ENCODE data around the gene OR2AJ1.

Gene OR2AJ1, protein sequence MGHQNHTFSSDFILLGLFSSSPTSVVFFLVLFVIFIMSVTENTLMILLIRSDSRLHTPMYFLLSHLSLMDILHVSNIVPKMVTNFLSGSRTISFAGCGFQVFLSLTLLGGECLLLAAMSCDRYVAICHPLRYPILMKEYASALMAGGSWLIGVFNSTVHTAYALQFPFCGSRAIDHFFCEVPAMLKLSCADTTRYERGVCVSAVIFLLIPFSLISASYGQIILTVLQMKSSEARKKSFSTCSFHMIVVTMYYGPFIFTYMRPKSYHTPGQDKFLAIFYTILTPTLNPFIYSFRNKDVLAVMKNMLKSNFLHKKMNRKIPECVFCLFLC
- total RNA-seq: 0 reads per million in 2 donors

GRCh38 chr1:247924868-247925267, at the start of gene OR2AJ1:
Gene OR2AJ1 (plus strand): TSS chr1:247924889. CDS start chr1:247933769, 8,880 bp downstream.
- DNase-seq: no peak

DNA sequence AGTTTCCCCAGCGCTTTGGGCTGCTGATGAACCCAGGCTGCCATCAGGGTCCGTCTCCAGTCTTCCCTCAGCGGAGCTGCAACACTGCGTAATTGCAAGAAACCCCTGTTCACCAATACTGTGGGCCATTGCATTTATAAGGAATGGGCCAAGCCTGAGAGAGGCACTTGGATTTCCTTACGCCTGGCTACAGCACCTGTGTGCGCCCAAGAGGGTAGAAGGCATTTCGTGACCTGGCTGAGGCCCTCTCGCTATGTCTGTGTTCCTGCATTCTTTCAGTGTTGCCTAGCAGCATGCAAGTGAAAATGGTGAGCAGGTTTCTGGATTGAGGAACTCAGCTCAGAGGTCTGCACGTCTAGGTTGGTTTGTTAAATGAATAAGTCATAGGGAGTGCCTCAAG, 41.3 kb upstream of the OR2AJ1 start:
- DNase-seq: no peak

DNA sequence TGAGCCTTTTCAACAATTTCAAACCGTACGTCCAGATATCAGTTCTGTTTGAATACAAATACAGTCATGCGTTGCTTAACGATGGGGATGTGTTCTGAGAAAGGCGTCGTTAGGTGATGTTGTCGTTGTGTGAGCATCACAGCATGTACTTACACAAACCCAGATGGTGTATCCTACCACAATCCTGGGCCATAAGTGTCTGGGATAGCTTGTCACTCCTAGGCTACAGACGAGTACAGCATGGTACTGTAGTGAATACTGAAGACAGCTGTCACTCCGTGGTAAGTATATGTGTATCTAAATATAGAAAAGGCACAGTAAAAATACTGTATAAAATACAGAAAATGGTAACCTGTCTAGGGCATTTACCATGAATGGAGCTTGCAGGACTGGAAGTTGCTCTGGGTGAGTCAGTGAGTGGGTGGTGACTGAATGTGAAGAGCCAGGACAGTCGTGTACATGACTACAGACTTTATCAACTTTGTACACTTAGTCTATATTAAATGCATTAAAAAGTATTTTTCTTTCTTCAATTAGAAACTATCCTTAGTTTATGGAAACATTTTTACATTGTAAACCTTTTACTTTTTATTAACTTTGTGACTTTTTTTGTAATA, 39.8 kb upstream of the OR2AJ1 start:
- no peak for DNase-seq

DNA sequence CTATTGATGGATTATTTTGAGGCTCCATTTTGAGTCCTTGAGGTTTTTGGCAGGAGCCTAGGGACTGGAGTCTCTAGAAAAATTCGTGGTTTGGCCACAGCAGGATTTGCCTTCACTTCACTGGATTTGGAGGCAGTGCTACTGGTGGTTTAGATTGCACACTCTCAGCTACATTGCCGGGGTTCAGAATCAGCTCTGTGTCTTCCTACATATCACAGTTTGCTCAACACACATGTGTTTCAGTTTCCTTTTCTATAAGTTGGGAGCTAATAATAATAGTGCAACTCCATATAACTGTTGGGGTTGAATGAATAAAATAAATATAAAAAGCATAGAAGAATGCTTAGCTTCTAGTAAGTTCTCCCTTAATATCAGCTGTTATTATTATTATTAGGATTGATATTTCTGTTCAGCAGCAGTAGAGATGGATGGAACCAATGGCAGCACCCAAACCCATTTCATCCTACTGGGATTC, 29.5 kb upstream of the OR2AJ1 start, which contains the start of gene OR2W3:
TSS of gene OR2W3 (plus strand) at position 425 of the 475 bp plus-strand sequence. CDS start at position 425, 0 bp downstream.
- no peak for DNase-seq

- DNase-seq: no peak
Measured at GRCh38 chr1:247895976-247896375, 28.7 kb upstream of the OR2AJ1 start.

- no peak for DNase-seq
Measured at GRCh38 chr1:247904122-247904521, 20.6 kb upstream of the OR2AJ1 start.

DNA sequence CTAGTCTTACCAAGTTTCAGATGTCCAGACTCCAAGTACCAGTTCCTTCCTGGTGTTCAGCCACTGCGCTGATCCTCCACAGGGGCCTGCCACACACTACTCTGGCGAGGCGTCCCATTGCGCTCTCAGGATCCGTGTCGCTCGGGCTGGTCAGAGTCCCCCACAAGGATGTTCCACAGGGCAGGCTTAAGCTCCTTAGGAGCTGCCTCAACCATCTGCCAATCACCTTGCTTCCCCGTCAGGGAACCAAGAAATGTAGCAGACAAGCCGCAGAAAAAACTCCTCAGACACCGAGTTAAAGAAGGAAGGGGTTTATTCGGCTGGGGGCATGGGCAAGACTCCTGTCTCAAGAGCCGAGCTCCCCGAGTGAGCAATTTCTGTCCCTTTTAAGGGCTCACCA, 19.5 kb upstream of the OR2AJ1 start:
- no peak for DNase-seq

- DNase-seq: no peak
Measured at GRCh38 chr1:247905910-247906503, 18.7 kb upstream of the OR2AJ1 start.

DNA sequence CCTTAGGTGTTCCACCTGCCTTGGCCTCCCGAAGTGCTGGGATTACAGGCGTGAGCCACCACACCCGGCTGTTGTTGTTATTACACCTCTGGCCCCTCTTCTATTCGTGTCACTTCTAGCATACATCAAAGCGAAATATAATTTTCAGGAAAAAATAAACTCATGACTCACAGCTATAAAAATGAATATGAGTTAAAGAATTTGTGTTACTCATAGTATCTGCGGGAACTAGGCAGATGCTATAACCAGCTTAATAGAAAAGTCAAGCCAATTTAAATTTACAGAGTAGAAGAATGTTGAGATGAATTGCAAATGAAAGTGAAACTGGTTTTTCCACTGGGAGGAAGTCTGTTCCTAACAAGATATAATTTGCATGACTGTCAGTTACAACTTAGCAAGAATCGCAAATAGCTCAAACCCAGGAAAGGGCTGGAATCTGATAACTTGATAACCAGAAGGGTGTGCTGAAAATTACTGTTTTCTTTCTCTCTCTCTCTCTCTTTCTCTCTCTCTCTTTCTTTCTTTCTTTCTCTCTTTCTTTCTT, 18.1 kb upstream of the OR2AJ1 start:
- DNase-seq: no peak

DNA sequence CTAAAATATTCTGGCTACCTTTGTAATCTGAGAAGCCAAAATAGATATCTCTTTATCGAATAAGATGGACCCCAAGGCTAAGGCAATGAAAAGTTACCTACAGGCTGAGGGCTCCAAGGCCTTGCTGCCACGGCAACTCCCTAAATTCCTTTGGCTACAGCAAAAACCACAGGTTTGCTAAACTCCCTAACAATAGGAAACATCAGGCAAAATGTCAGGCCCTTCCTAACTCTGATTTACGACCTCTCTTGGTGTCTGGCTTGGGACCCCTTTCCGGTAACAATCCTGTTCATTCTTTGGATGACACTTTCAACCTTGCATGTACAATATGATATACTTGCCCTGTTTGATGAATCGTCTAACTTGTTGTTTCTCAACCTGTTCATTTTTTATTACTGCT, 15.9 kb upstream of the OR2AJ1 start:
- no peak for DNase-seq

DNA sequence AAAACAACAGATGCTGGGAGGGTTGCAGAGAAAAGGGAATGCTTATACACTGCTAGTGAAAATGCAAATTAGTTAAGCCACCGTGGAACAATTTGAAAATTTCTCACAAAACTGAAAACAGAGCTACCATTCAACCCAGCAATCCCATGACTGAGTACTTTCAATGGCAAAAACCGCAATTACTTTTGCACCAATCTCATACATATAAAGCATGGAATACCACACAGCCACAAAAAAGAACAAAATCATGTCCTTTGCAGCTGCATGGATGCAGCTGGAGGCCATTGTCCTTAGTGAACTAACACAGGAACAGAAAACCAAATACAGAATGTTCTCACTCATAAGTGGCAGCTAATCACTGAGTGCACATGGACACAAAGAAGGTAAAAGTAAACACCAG, 10.9 kb upstream of the OR2AJ1 start:
- DNase-seq: no peak

DNA sequence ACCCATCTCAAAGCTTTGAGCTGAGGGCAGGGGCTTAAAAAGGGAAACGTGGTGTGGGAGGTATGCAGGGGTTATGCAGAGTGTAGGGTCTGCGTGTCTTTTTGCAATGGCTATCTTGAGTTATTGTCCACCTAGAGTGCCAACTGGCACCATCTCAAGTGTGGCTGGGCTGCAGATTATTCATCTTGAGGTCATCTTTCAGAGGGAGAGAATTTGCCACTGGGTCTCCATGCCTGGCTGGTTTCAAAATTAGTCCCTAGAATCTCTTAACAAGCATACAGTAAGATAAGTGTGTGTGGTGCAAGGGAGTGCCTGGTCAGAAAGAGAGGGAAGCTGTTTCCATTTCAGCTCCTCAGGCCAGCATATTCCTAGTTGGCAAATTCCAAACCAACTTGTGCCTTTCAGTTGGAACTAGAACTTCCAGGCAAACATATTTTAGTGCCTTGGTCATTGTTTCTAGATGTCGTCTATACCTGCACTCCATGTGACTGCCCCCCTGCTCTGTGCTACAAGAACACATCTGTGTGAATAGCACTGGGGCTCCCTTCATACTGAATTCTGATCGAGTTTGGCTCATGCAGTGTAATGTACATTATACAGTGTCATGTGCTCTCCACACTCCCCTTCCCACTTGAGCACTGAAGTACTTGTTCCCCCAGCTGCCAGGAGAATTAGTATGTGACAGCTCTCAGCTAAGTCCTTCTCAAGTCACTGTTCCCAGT, 9.6 kb upstream of the OR2AJ1 start:
- DNase-seq: no peak

DNA sequence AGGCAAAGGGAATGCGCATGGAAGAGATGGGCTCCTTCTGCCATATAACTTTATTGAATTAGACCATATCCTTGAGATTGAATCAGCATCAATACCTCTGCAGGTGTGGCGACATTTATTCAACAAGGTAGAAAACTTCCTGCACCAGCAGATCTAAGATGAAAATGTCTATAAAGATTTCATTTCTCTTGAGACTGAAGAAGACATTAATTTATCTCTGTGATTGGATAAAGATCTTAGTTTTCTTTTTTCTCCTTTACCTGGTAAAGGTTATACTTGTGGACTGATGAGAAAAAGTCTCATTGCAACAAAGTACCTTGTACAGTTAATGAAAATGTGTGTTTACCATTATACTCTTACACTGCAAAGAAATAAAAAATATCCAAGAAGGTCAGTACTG, 4.7 kb upstream of the OR2AJ1 start, which contains the start of gene OR2T8:
TSS of gene OR2T8 (plus strand) at position 301 of the 400 bp plus-strand sequence. CDS start 766 bp downstream, outside the sequence.
- DNase-seq: no peak

DNA sequence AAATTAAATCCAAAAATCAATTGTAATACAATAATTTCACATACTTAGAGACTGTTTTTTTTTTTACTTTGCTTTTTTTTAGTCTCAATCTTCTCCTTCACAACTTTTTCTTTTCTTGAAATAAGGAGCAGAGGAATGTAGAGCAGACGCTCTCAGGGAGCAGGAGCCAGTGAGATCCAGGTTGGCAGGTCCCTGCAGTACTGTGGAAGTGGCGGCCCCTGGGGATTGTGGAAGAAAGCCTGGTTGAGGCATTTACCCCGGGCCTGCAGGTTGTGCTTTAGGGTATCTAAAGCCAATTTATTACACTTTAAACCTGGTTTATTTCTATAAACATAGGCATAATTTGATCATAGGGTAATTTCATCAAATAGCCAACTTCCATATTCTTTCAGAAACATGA, 748 bp upstream of the OR2AJ1 start:
- DNase-seq: no peak

- no peak for DNase-seq
Measured at GRCh38 chr1:247933989-247934388, 9.3 kb downstream of the OR2AJ1 start.

DNA sequence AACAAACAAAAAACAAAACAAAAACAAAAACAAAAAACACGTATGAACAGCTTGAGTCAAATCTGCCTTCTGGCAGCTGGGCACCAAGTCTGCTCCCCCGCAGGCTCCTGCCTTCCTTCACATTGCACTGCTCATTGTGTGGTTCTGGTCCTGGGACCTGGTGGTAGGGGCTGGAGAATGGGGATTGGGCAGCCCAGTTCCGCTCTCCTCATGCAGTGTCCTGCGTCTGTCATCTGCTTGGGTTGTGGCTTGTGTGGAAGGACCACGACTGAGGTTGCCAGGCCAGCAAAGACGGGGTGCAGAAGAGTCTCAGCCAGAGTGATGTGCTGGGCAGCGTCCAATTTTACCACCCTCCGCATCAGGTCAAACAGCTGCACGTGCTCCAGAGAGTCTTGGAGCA, 11.1 kb downstream of the OR2AJ1 start:
- no peak for DNase-seq

DNA sequence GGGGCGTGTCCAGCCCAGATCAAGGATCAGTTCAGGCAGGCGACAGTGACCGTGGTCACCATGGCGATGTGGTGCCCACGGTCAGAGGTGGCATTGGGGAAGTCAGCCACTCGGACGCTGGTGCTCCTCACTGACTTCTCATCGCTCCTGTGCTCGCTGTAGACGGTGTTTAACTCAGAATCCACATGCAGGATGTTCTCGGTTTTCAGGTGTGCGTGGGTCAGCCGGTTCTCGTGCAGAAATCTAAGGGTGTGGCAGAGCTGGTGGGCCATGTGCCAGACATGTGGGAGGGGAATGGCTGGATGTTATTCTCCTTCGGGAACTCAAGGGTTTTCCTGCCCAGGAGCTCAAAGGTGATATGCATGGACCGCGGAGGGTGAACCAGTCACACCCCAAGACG, 11.7 kb downstream of the OR2AJ1 start:
- no peak for DNase-seq

GRCh38 chr1:247936965-247937734, 12.5 kb downstream of the OR2AJ1 start:
- peak; percentile 57 for DNase-seq

- DNase-seq: no peak
Measured at GRCh38 chr1:247942624-247943023, 17.9 kb downstream of the OR2AJ1 start.

DNA sequence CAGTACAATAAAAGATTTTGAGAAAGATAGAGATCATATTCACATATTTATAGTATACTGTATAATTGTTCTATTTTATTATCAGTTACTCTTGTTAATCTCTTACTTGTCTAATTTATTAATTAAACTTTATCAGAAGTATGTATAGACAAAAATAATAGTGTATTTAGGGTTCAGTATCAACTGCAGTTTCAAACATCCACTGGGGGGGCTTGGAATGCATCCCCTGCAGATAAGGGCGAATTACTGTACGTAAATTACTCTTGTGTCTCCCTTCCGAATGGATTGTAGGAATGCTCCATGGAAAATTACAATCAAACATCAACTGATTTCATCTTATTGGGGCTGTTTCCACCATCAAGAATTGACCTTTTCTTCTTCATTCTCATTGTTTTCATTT, 23.9 kb downstream of the OR2AJ1 start, which contains the start of gene OR2L8:
TSS of gene OR2L8 (plus strand) at position 301 of the 400 bp plus-strand sequence. CDS start at position 301, 0 bp downstream.
- no peak for DNase-seq

GRCh38 chr1:247953408-247953807, 28.7 kb downstream of the OR2AJ1 start:
- no peak for DNase-seq

GRCh38 chr1:247961791-247962190, 37.1 kb downstream of the OR2AJ1 start:
- DNase-seq: no peak
